K562 (cell line): ENCODE data around the gene SMAP2. TPM values are rescaled to one million over a fixed set of nuclear protein-coding genes. Genes with fewer than 3 reads are reported as not detected.

Source experiments
- ATAC-seq: fragments of 200-7000 bp; cut with Tn5 transposase; 3 replicates; pipeline ENCODE4 v1.9.1; 2020; ENCODE audit warnings: moderate library complexity
- BruUV-seq: library from RNA; stranded (reverse); fragments of 400-500 nt; replicated peaks from 2 replicates; lab custom pipeline; 2021; lab: Mats Ljungman, UMichigan
- CTCF ChIA-PET: fragments of 300-600 bp; formaldehyde crosslinking; extraction: SDS; loops from one replicate; lab custom pipeline; 2021; ENCODE audit warnings: low intra/inter-chr PET ratio; lab: Yijun Ruan, JAX
- POLR2A ChIA-PET: fragments of 300-600, 350-650 bp; sonication (Branson Sonifier 250); formaldehyde crosslinking; extraction: SDS; loops from one replicate; lab custom pipeline; 2021; ENCODE audit warnings: antibody characterized with exemption, inconsistent platforms; lab: Yijun Ruan, JAX
- DNase-seq, 4 experiments: peaks; one replicate each; pipeline versions ENCODE4 v3.0.0 to v3.0.0-alpha.2; 2011 to 2018; ENCODE audit warnings: low spot score in 3 of 4, mixed read lengths in 3 of 4; ENCODE audit errors: extremely low read depth in 1 of 4
- FAIRE-seq: peaks from 2 replicates; lab custom pipeline; 2011; peaks lifted over from hg19 to GRCh38; lab: Jason Lieb, UNC
- H2AFZ ChIP-seq: 2 replicates; pipeline ENCODE4 v1.6.0; 2011; ENCODE audit warnings: low read depth, low read length, control low read depth, inconsistent platforms
- H3K27ac ChIP-seq: fragments of 200-600 bp; 3 replicates; pipeline ENCODE4 v1.8.0; 2011; ENCODE audit warnings: low read depth, mild to moderate bottlenecking, control low read depth, inconsistent platforms, low read length, moderate library complexity, mixed read lengths; ENCODE audit errors: extremely low read depth
- H3K27me3 ChIP-seq, 2 experiments: fragments of 300-600 bp in 1 of 2; 2 replicates in 1 of 2; 3 replicates in 1 of 2; pipeline versions ENCODE4 v1.6.0 to v1.8.0; 2011; ENCODE audit warnings: inconsistent platforms in 2 of 2, low read length in 2 of 2, mild to moderate bottlenecking in 1 of 2, mixed read lengths in 1 of 2, moderate library complexity in 1 of 2; ENCODE audit not compliant: control insufficient read depth in 2 of 2, insufficient read depth in 2 of 2
- H3K36me3 ChIP-seq: fragments of 300-600 bp; 3 replicates; pipeline ENCODE4 v1.8.0; 2011; ENCODE audit warnings: mild to moderate bottlenecking, low read length, inconsistent platforms; ENCODE audit not compliant: control insufficient read depth, insufficient read depth
- H3K4me1 ChIP-seq, 2 experiments: fragments of 200-600 bp in 1 of 2; replicated peaks in 1 of 2; 2 replicates in 1 of 2; 3 replicates in 1 of 2; pipeline versions ENCODE4 v1.5.1 to v1.8.0; 2011; ENCODE audit warnings: inconsistent platforms in 2 of 2, low read length in 2 of 2, mild to moderate bottlenecking in 1 of 2, mixed read lengths in 1 of 2, moderate library complexity in 1 of 2; ENCODE audit not compliant: control insufficient read depth in 2 of 2, insufficient read depth in 2 of 2
- H3K4me2 ChIP-seq: 2 replicates; pipeline ENCODE4 v1.6.1; 2011; ENCODE audit warnings: low read length, control low read depth, inconsistent platforms, mixed read lengths; ENCODE audit not compliant: insufficient read depth
- H3K4me3 ChIP-seq: fragments of 200-600 bp; sonication (generic), shearing (Covaris generic); 2 replicates; pipeline ENCODE4 v1.5.1; 2016; ENCODE audit warnings: control low read depth, inconsistent platforms
- H3K79me2 ChIP-seq: fragments of 200-600 bp; 3 replicates; pipeline ENCODE4 v1.8.0; 2011; ENCODE audit warnings: low read length, inconsistent platforms; ENCODE audit not compliant: control insufficient read depth, insufficient read depth
- H3K9ac ChIP-seq, 2 experiments: 2 replicates each; pipeline versions ENCODE4 v1.6.0 to v1.6.1; 2011; ENCODE audit warnings: low read depth in 2 of 2, low read length in 2 of 2, control low read depth in 1 of 2, inconsistent platforms in 1 of 2, mild to moderate bottlenecking in 1 of 2, mixed read lengths in 1 of 2; ENCODE audit not compliant: insufficient read depth in 1 of 2
- H3K9me1 ChIP-seq: one replicate; pipeline ENCODE4 v1.6.0; 2011; ENCODE audit warnings: inconsistent platforms, mild to moderate bottlenecking, low read length, moderate library complexity; ENCODE audit not compliant: control insufficient read depth, insufficient read depth
- H3K9me3 ChIP-seq: replicated peaks from 2 replicates; pipeline ENCODE4 v1.5.1; 2011; ENCODE audit warnings: low read depth, low read length, inconsistent platforms; ENCODE audit not compliant: control insufficient read depth, insufficient read depth
- H4K20me1 ChIP-seq: replicated peaks from 2 replicates; pipeline ENCODE4 v1.6.1; 2011; ENCODE audit warnings: low read length, inconsistent platforms, mixed read lengths; ENCODE audit not compliant: control insufficient read depth, insufficient read depth
- CREBBP ChIP-seq: IDR thresholded peaks from one replicate; pipeline ENCODE4 v1.6.1; 2012; ENCODE audit warnings: low read depth, mild to moderate bottlenecking, control low read depth, inconsistent platforms, low read length
- CTCF ChIP-seq, 3 experiments: IDR thresholded peaks in 2 of 3; conservative IDR thresholded peaks in 1 of 3; 2 replicates each; pipeline ENCODE4 v1.5.1; 2011 to 2012; ENCODE audit warnings: low read length in 3 of 3, mild to moderate bottlenecking in 3 of 3, control low read depth in 2 of 3, improper control_type of control experiment in 1 of 3, inconsistent platforms in 1 of 3, low read depth in 1 of 3, mixed read lengths in 1 of 3, moderate library complexity in 1 of 3; ENCODE audit not compliant: insufficient read depth in 2 of 3
- CTCFL ChIP-seq: IDR thresholded peaks from 2 replicates; pipeline ENCODE4 v1.6.1; 2011; ENCODE audit warnings: borderline replicate concordance, low read depth, mild to moderate bottlenecking, moderate library complexity, low read length; ENCODE audit not compliant: insufficient read depth, poor library complexity, severe bottlenecking
- NFYB ChIP-seq: IDR thresholded peaks from 2 replicates; pipeline ENCODE4 v1.6.1; 2011; ENCODE audit warnings: mild to moderate bottlenecking, moderate library complexity; ENCODE audit not compliant: insufficient read length; ENCODE audit errors: extremely low read depth
- RAD21 ChIP-seq, 2 experiments: fragments of 250-450 bp in 1 of 2; fragments of 450-650 bp in 1 of 2; sonication (Bioruptor Pico) in 1 of 2; formaldehyde crosslinking in 1 of 2; IDR thresholded peaks in 1 of 2; conservative IDR thresholded peaks in 1 of 2; 2 replicates each; pipeline versions ENCODE4 v1.4.0 to v1.8.0; 2020 to 2022; ENCODE audit warnings: mild to moderate bottlenecking in 2 of 2, moderate library complexity in 1 of 2
- WGBS: fragments of 100-300 bp; shearing (Covaris generic); methylation state at CpG from one replicate; pipeline ENCODE4 v1.1.6; 2016; ENCODE audit warnings: low coverage, mixed read lengths; ENCODE audit not compliant: insufficient coverage; ENCODE audit errors: missing lambda C conversion rate; 5-methylcytosine and 5-hydroxymethylcytosine counted together
- in situ Hi-C: fragments of 300-500 bp; cut with MboI; formaldehyde crosslinking; loops from 4 replicates; pipeline ENCODE4 v1.15.0; 2018; ENCODE audit warnings: inconsistent platforms, mixed read lengths
- intact Hi-C: fragments of 100-400 bp; cut with micrococcal nuclease; formaldehyde crosslinking; loops from 2 replicates; pipeline ENCODE4 v1.14.2; 2022
- polyA plus RNA-seq, 8 experiments: library from polyadenylated mRNA; depleted of rRNA in 4 of 8; stranded (reverse) in 5 of 8; unstranded in 3 of 8; fragments of >200 nt; fragmentation: Nextera tagmentation in 2 of 8; fragmentation: Illumina TruSeq in 1 of 8; extraction: Ambion mirVana in 2 of 8; extraction: Trizol in 1 of 8; gene quantifications; 2 replicates each; pipeline versions ENCODE4 v1.2.1 to v1.2.3, GENCODE V29; 2011 to 2014; ENCODE audit warnings: inconsistent platforms in 1 of 8, missing spikeins in 1 of 8
- total RNA-seq, 7 experiments: library from RNA; depleted of rRNA in 6 of 7; stranded (reverse); fragments of >200 nt in 6 of 7; fragmentation: Illumina TruSeq in 2 of 7; extraction: Trizol in 2 of 7; gene quantifications; 2 replicates each; pipeline versions ENCODE4 v1.2.1 to v1.2.3, GENCODE V29; 2011 to 2021; ENCODE audit warnings: low replicate concordance in 1 of 7

Gene SMAP2
- total and polyA plus RNA-seq, 9 of the 15 experiments (the other 6 are each of a cell fraction or from before 2014, with no cell fraction given) = 38.7 to 212 (median 94.1) TPM

GRCh38 chr1:40438391-40439015 is 65.0 kb downstream of the SMAP2 start:
- WGBS = 65% methylated on average over 3 of the region's 3 CpGs
- ChIA-PET POLR2A (interaction anchor here (1.0 kb wide), 1 partner anchor 11 kb away, joined by 3 read pairs; no protein-coding TSS in a partner anchor), CTCF (no interaction called here)
- Histone ChIP-seq H3K79me2 (no peaks in the 10 kb centered on the region), H3K4me3 (no peak overlapping the region), H3K4me1 (no peaks in the 10 kb centered on the region; a peak in 1 of 5 replicates), H3K36me3 (no peaks in the 10 kb centered on the region), H4K20me1 (no peaks in the 10 kb centered on the region), H3K4me2 (no peak overlapping the region), H2AFZ (no peak overlapping the region), H3K9ac (no peak overlapping the region), H3K9me3 (no peaks in the 10 kb centered on the region), H3K27ac (no peak overlapping the region), H3K9me1 (no peaks in the 10 kb centered on the region), H3K27me3 (no peaks in the 10 kb centered on the region)
- in situ Hi-C loops = no loop called here
- peak; percentile 15 for TF ChIP-seq NFYB
- peak; percentile 53 to 74 (median 62) for TF ChIP-seq CTCF (IDR thresholded peaks at IDR 0.05 in 2 of 3, conservative IDR thresholded peaks at IDR 0.05 in 1 of 3; ENCODE audit: insufficient read depth in 2 of 3, low read depth in 1 of 3, low read length in 3 of 3)
- TF ChIP-seq CREBBP = no peak
- peak in 1 of 2 experiments; percentile 59; a peak in 2 of 4 replicates for TF ChIP-seq RAD21 (CRISPR knock-in tag; conservative IDR thresholded peaks at IDR 0.05 in 1 of 2, IDR thresholded peaks at IDR 0.05 in 1 of 2)
- TF ChIP-seq CTCFL = peak; percentile 26
- FAIRE-seq (peak; percentile 71), ATAC-seq (peak; percentile 81), DNase-seq (peak; percentile 44 to 84 (median 73))
- no TSS peak for BruUV-seq
- intact Hi-C loops = no loop called here
